Left colon (tissue), 2 donors: ENCODE results near the gene KLHL25. TPM values are rescaled to one million over a fixed set of nuclear protein-coding genes. Genes with fewer than 3 reads are reported as not detected.

Experiments
- microRNA-seq, 2 donors: library from miRNA; unstranded; fragments of <30 nt; microRNA quantifications; one replicate each; pipeline versions ENCODE4 v1.1.0 to v1.2.0, GENCODE V29; 2020
- total RNA-seq, 2 donors: library from RNA; stranded (reverse); fragmentation: NEBNext Ultra II Directional; extraction: Animal tissue kit (Norgen Biotek cat#: 25700); gene quantifications; one replicate each; pipeline ENCODE4 v1.2.1, GENCODE V29; 2021
- donor health status: DM: no; HTN: no; CAD: no.
- donor health status: DM: yes; HTN: yes; CAD: no.

The KLHL25 gene
- total RNA-seq, 2 donors from 2014 or later = 6.0 to 6.8 TPM

Small RNAs within 50 kb of the gene (microRNA-seq; reads per million reads assigned to microRNA genes)
- 0.53 to 4.1 reads per million in 2 donors for gene MIR1276
- gene MIR548AP = 0 reads per million in 2 donors
